GM20431 (cell line): Measurements from ENCODE around the gene MAFB.

Source experiments
- in situ Hi-C: fragments of 300-500 bp; cut with MseI, MboI; formaldehyde crosslinking; loops from one replicate; pipeline ENCODE4 v1.15.0; 2020; ENCODE audit warnings: low sequenced_read_pairs; ENCODE audit not compliant: unreplicated experiment

MAFB gene

GRCh38 chr20:40704828-40705227 lies 15.8 kb upstream of the MAFB start:
- in situ Hi-C loops = no loop called here

- in situ Hi-C loops = no loop called here
Observed at GRCh38 chr20:40703975-40704530, 15.0 kb upstream of the MAFB start.

- in situ Hi-C loops = no loop called here
Observed at GRCh38 chr20:40702504-40702903, 13.5 kb upstream of the MAFB start.

- in situ Hi-C loops = loop anchor here (10.0 to 25.0 kb wide), 2 partner anchors 536 to 814 kb away; no protein-coding TSS in a partner anchor
Observed at GRCh38 chr20:40698744-40699143, 9.7 kb upstream of the MAFB start.

- in situ Hi-C loops = loop anchor here (10.0 to 25.0 kb wide), 2 partner anchors 536 to 813 kb away; no protein-coding TSS in a partner anchor
Observed at GRCh38 chr20:40698281-40698680, 9.2 kb upstream of the MAFB start.

- in situ Hi-C loops = loop anchor here (10.0 to 25.0 kb wide), 2 partner anchors 535 to 813 kb away; no protein-coding TSS in a partner anchor
Observed at GRCh38 chr20:40697541-40697940, 8.5 kb upstream of the MAFB start.

GRCh38 chr20:40695214-40695613 lies 6.2 kb upstream of the MAFB start:
- in situ Hi-C loops = loop anchor here (10.0 to 25.0 kb wide), 2 partner anchors 533 to 810 kb away; no protein-coding TSS in a partner anchor

- in situ Hi-C loops = loop anchor here (10.0 to 25.0 kb wide), 2 partner anchors 532 to 809 kb away; no protein-coding TSS in a partner anchor
Observed at GRCh38 chr20:40694246-40694645, 5.2 kb upstream of the MAFB start.

- in situ Hi-C loops = loop anchor here (10.0 to 25.0 kb wide), 2 partner anchors 530 to 808 kb away; no protein-coding TSS in a partner anchor
Observed at GRCh38 chr20:40692240-40693011, 3.4 kb upstream of the MAFB start.

- in situ Hi-C loops = loop anchor here (10.0 to 25.0 kb wide), 2 partner anchors 529 to 807 kb away; no protein-coding TSS in a partner anchor
Observed at GRCh38 chr20:40691566-40692239, 2.7 kb upstream of the MAFB start.

GRCh38 chr20:40690836-40691565 lies 2.0 kb upstream of the MAFB start:
- in situ Hi-C loops = loop anchor here (10.0 to 25.0 kb wide), 2 partner anchors 529 to 806 kb away; no protein-coding TSS in a partner anchor

- in situ Hi-C loops = loop anchor here (10.0 to 25.0 kb wide), 2 partner anchors 528 to 805 kb away; no protein-coding TSS in a partner anchor
Observed at GRCh38 chr20:40689943-40690835, 1.2 kb upstream of the MAFB start.

GRCh38 chr20:40688129-40689099 lies 622 bp downstream of the MAFB start:
- in situ Hi-C loops = loop anchor here (25.0 kb wide), 1 partner anchor 526 kb away; no protein-coding TSS in a partner anchor

GRCh38 chr20:40687384-40688128 lies 1.5 kb downstream of the MAFB start:
- in situ Hi-C loops = loop anchor here (25.0 kb wide), 1 partner anchor 525 kb away; no protein-coding TSS in a partner anchor

GRCh38 chr20:40686893-40687292 lies 2.1 kb downstream of the MAFB start:
- in situ Hi-C loops = loop anchor here (25.0 kb wide), 1 partner anchor 525 kb away; no protein-coding TSS in a partner anchor

GRCh38 chr20:40686434-40686882 lies 2.6 kb downstream of the MAFB start:
- in situ Hi-C loops = loop anchor here (25.0 kb wide), 1 partner anchor 524 kb away; no protein-coding TSS in a partner anchor

GRCh38 chr20:40685349-40685748 lies 3.7 kb downstream of the MAFB start:
- in situ Hi-C loops = loop anchor here (25.0 kb wide), 1 partner anchor 523 kb away; no protein-coding TSS in a partner anchor
